K562 (cell line): Measurements from ENCODE around the gene TAL1.

Experiments
- BHLHE40 ChIP-seq: IDR thresholded peaks from 2 replicates; pipeline ENCODE4 v1.6.1; 2011; ENCODE audit warnings: low read length, improper control_type of control experiment
- CREB3 ChIP-seq: fragments of 450-650 bp; conservative IDR thresholded peaks from 2 replicates; pipeline ENCODE4 v1.6.1; 2016; ENCODE audit warnings: missing genetic modification characterization, low read depth, mild to moderate bottlenecking, missing compliant biosample characterization, moderate library complexity
- CTCF ChIP-seq, 3 experiments: IDR thresholded peaks in 2 of 3; conservative IDR thresholded peaks in 1 of 3; 2 replicates each; pipeline ENCODE4 v1.5.1; 2011 to 2012; ENCODE audit warnings: low read length in 3 of 3, mild to moderate bottlenecking in 3 of 3, control low read depth in 2 of 3, improper control_type of control experiment in 1 of 3, inconsistent platforms in 1 of 3, low read depth in 1 of 3, mixed read lengths in 1 of 3, moderate library complexity in 1 of 3; ENCODE audit not compliant: insufficient read depth in 2 of 3
- EZH2 ChIP-seq: IDR thresholded peaks from 2 replicates; pipeline ENCODE4 v1.6.1; 2012; ENCODE audit warnings: low read depth, mild to moderate bottlenecking, inconsistent platforms, low read length, borderline replicate concordance
- ZBTB49 ChIP-seq: sonication (generic); formaldehyde crosslinking; IDR thresholded peaks from 2 replicates; pipeline ENCODE4 v1.8.0; 2022; ENCODE audit warnings: missing genetic modification reagents, mild to moderate bottlenecking, borderline replicate concordance

DNA sequence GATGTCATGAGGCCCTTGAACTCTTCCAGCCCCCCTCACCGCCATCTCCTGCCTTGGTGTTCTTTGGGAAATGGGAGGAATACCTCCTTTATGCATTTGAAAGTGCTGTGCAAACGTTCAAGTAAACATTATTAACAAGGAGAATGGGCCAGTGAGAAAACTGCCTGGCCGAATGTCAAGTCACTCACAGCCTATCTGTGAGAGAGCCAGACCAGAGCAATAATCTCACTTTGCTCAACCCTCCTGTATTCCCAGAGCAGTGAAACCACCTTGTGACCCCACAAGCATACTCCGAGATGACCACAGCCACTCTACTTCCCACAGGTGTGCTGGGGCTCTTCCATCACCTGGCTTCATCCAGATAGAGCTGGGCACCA lies 5.2 kb downstream of the TAL1 start:
- no peak for TF ChIP-seq CTCF (IDR thresholded peaks at IDR 0.05 in 2 of 3, conservative IDR thresholded peaks at IDR 0.05 in 1 of 3; ENCODE audit: insufficient read depth in 2 of 3, low read depth in 1 of 3, low read length in 3 of 3)
- no peak for TF ChIP-seq BHLHE40
- TF ChIP-seq EZH2: no peak
- no peak for TF ChIP-seq CREB3
- no peak for TF ChIP-seq ZBTB49 (CRISPR knock-in tag)
